Progenitor cell of endocrine pancreas (in vitro differentiated cells): ENCODE results near the gene THADA. TPM values are rescaled to one million over a fixed set of nuclear protein-coding genes. Genes with fewer than 3 reads are reported as not detected.

Source experiments
- DNase-seq: peaks from one replicate; pipeline ENCODE4 v3.0.0; 2021; ENCODE audit warnings: low spot score; ENCODE audit not compliant: unreplicated experiment
- H3K27ac Mint-ChIP-seq: 2 replicates; pipeline ENCODE4 v1.8.0; 2021; ENCODE audit warnings: mild to moderate bottlenecking, moderate library complexity, mixed read lengths
- H3K27me3 Mint-ChIP-seq: 2 replicates; pipeline ENCODE4 v1.8.0; 2021; ENCODE audit warnings: mixed read lengths
- H3K36me3 Mint-ChIP-seq: 2 replicates; pipeline ENCODE4 v1.8.0; 2022; ENCODE audit warnings: mixed read lengths; ENCODE audit not compliant: insufficient read depth
- H3K4me1 Mint-ChIP-seq: 2 replicates; pipeline ENCODE4 v1.8.0; 2021; ENCODE audit warnings: low read depth, mixed read lengths
- H3K4me3 Mint-ChIP-seq: 2 replicates; pipeline ENCODE4 v1.8.0; 2021; ENCODE audit warnings: low read depth, mild to moderate bottlenecking, moderate library complexity, mixed read lengths
- H3K9me3 Mint-ChIP-seq: 2 replicates; pipeline ENCODE4 v1.8.0; 2021; ENCODE audit warnings: low read depth, mixed read lengths
- CTCF ChIP-seq: fragments of 200-600 bp; sonication (generic); IDR thresholded peaks from one replicate; pipeline ENCODE4 v1.5.0; 2021; ENCODE audit warnings: antibody characterized with exemption, mild to moderate bottlenecking; ENCODE audit not compliant: unreplicated experiment
- total RNA-seq: library from RNA; stranded (reverse); gene quantifications from 2 replicates; pipeline ENCODE4 v1.2.1, GENCODE V29; 2021

The THADA gene
- total RNA-seq, 1 donor from 2014 or later, result 39.4 TPM

GRCh38 chr2:43572244-43572643 lies 23.6 kb downstream of the THADA start:
- Mint-ChIP-seq H3K4me3 (no peak overlapping the region), H3K4me1 (no peaks in the 10 kb centered on the region), H3K36me3 (peaks cover 13% of the 10 kb centered on the region), H3K27me3 (no peaks in the 10 kb centered on the region), H3K27ac (no peak overlapping the region), H3K9me3 (no peaks in the 10 kb centered on the region)
- TF ChIP-seq CTCF, result no peak
- no peak for DNase-seq

- Mint-ChIP-seq H3K9me3 (no peaks in the 10 kb centered on the region), H3K27ac (no peak overlapping the region), H3K4me1 (no peaks in the 10 kb centered on the region), H3K4me3 (no peak overlapping the region), H3K36me3 (peaks cover 16% of the 10 kb centered on the region), H3K27me3 (no peaks in the 10 kb centered on the region)
- TF ChIP-seq CTCF, result no peak
- DNase-seq, result no peak
Observed at GRCh38 chr2:43569921-43570320, 25.9 kb downstream of the THADA start.

GRCh38 chr2:43568228-43568627 lies 27.6 kb downstream of the THADA start:
- Mint-ChIP-seq H3K4me1 (no peaks in the 10 kb centered on the region), H3K27me3 (no peaks in the 10 kb centered on the region), H3K36me3 (peaks cover 15% of the 10 kb centered on the region), H3K4me3 (no peak overlapping the region), H3K9me3 (no peaks in the 10 kb centered on the region), H3K27ac (no peak overlapping the region)
- no peak for DNase-seq
- no peak for TF ChIP-seq CTCF

DNA sequence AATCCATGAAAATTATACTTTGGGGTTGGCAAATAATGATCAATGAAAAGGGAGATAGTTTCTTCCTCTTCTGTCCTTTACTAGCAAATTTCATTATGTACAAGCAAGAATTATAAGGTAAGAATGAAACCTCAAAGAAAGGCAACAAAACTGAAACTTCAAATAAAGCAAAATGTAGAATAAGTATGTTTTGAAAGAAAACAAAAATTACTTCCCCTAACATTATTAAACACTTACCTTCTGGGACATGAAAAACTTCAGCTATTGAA lies 29.4 kb downstream of the THADA start:
- no peaks in the 10 kb centered on the region for H3K4me1 Mint-ChIP-seq
- no peak for TF ChIP-seq CTCF
- peaks cover 21% of the 10 kb centered on the region for H3K36me3 Mint-ChIP-seq
- no peak overlapping the region for H3K27ac Mint-ChIP-seq
- H3K9me3 Mint-ChIP-seq, result no peaks in the 10 kb centered on the region
- H3K27me3 Mint-ChIP-seq, result no peaks in the 10 kb centered on the region
- no peak overlapping the region for H3K4me3 Mint-ChIP-seq
- no peak for DNase-seq

GRCh38 chr2:43563679-43564078 lies 32.2 kb downstream of the THADA start:
- no peaks in the 10 kb centered on the region for H3K9me3 Mint-ChIP-seq
- no peak for TF ChIP-seq CTCF
- no peaks in the 10 kb centered on the region for H3K4me1 Mint-ChIP-seq
- DNase-seq, result no peak
- H3K27ac Mint-ChIP-seq, result no peak overlapping the region
- no peak overlapping the region for H3K4me3 Mint-ChIP-seq
- H3K27me3 Mint-ChIP-seq, result no peaks in the 10 kb centered on the region
- peaks cover 19% of the 10 kb centered on the region for H3K36me3 Mint-ChIP-seq

GRCh38 chr2:43560231-43560547 lies 35.6 kb downstream of the THADA start:
- Mint-ChIP-seq H3K4me3 (no peak overlapping the region), H3K27ac (no peak overlapping the region), H3K36me3 (peaks cover 19% of the 10 kb centered on the region), H3K4me1 (no peaks in the 10 kb centered on the region), H3K27me3 (no peaks in the 10 kb centered on the region), H3K9me3 (no peaks in the 10 kb centered on the region)
- TF ChIP-seq CTCF, result no peak
- no peak for DNase-seq
